Measurements from ENCODE around the gene KIAA1217.

The KIAA1217 gene

GRCh38 chr10:24503461-24504320 lies 294.8 kb downstream of the KIAA1217 start:
- no peak overlapping the region for H2AFZ ChIP-seq (ENCODE audit: low read depth, low read length)
- peaks cover 6% of the 10 kb centered on the region for H3K4me1 ChIP-seq (ENCODE audit: insufficient read depth, low read length)
- no peaks in the 10 kb centered on the region for H3K36me3 ChIP-seq (ENCODE audit: insufficient read depth, low read length)
- H3K27me3 ChIP-seq (ENCODE audit: insufficient read depth, low read length): no peaks in the 10 kb centered on the region
- no peak overlapping the region for H3K4me3 ChIP-seq (ENCODE audit: low read length)
- H3K9me3 ChIP-seq (ENCODE audit: low read length): no peaks in the 10 kb centered on the region

- Histone ChIP-seq H2AFZ (ENCODE audit: low read depth, low read length) (no peak overlapping the region), H3K4me3 (ENCODE audit: low read length) (no peak overlapping the region), H3K9me3 (ENCODE audit: low read length) (no peaks in the 10 kb centered on the region), H3K27me3 (ENCODE audit: insufficient read depth, low read length) (no peaks in the 10 kb centered on the region), H3K4me1 (ENCODE audit: insufficient read depth, low read length) (peaks cover 6% of the 10 kb centered on the region), H3K36me3 (ENCODE audit: insufficient read depth, low read length) (no peaks in the 10 kb centered on the region)
Measured at GRCh38 chr10:24505759-24506158, 296.8 kb downstream of the KIAA1217 start.

GRCh38 chr10:24513155-24513554 lies 304.2 kb downstream of the KIAA1217 start:
- H3K4me1 ChIP-seq (ENCODE audit: insufficient read depth, low read length): no peaks in the 10 kb centered on the region
- no peak overlapping the region for H2AFZ ChIP-seq (ENCODE audit: low read depth, low read length)
- H3K36me3 ChIP-seq (ENCODE audit: insufficient read depth, low read length): no peaks in the 10 kb centered on the region
- H3K4me3 ChIP-seq (ENCODE audit: low read length): no peak overlapping the region
- no peaks in the 10 kb centered on the region for H3K27me3 ChIP-seq (ENCODE audit: insufficient read depth, low read length)
- no peaks in the 10 kb centered on the region for H3K9me3 ChIP-seq (ENCODE audit: low read length)

- H3K4me1 ChIP-seq (ENCODE audit: insufficient read depth, low read length): no peaks in the 10 kb centered on the region
- no peak overlapping the region for H3K4me3 ChIP-seq (ENCODE audit: low read length)
- no peaks in the 10 kb centered on the region for H3K9me3 ChIP-seq (ENCODE audit: low read length)
- H3K27me3 ChIP-seq (ENCODE audit: insufficient read depth, low read length): no peaks in the 10 kb centered on the region
- H3K36me3 ChIP-seq (ENCODE audit: insufficient read depth, low read length): no peaks in the 10 kb centered on the region
- H2AFZ ChIP-seq (ENCODE audit: low read depth, low read length): no peak overlapping the region
Measured at GRCh38 chr10:24515481-24515880, 306.5 kb downstream of the KIAA1217 start.

- Histone ChIP-seq H3K4me1 (ENCODE audit: insufficient read depth, low read length) (no peaks in the 10 kb centered on the region), H3K27me3 (ENCODE audit: insufficient read depth, low read length) (no peaks in the 10 kb centered on the region), H3K4me3 (ENCODE audit: low read length) (no peak overlapping the region), H2AFZ (ENCODE audit: low read depth, low read length) (no peak overlapping the region), H3K36me3 (ENCODE audit: insufficient read depth, low read length) (no peaks in the 10 kb centered on the region), H3K9me3 (ENCODE audit: low read length) (no peaks in the 10 kb centered on the region)
Measured at GRCh38 chr10:24518411-24518810, 309.5 kb downstream of the KIAA1217 start.

- Histone ChIP-seq H3K9me3 (ENCODE audit: low read length) (peaks cover under 1% of the 10 kb centered on the region), H3K27me3 (ENCODE audit: insufficient read depth, low read length) (no peaks in the 10 kb centered on the region), H3K4me3 (ENCODE audit: low read length) (no peak overlapping the region), H2AFZ (ENCODE audit: low read depth, low read length) (no peak overlapping the region), H3K36me3 (ENCODE audit: insufficient read depth, low read length) (no peaks in the 10 kb centered on the region), H3K4me1 (ENCODE audit: insufficient read depth, low read length) (no peaks in the 10 kb centered on the region)
Measured at GRCh38 chr10:24518981-24519597, 310.2 kb downstream of the KIAA1217 start.

GRCh38 chr10:24519950-24520349 lies 311.0 kb downstream of the KIAA1217 start:
- no peaks in the 10 kb centered on the region for H3K27me3 ChIP-seq (ENCODE audit: insufficient read depth, low read length)
- H3K4me1 ChIP-seq (ENCODE audit: insufficient read depth, low read length): no peaks in the 10 kb centered on the region
- peaks cover 5% of the 10 kb centered on the region for H3K9me3 ChIP-seq (ENCODE audit: low read length)
- H2AFZ ChIP-seq (ENCODE audit: low read depth, low read length): no peak overlapping the region
- no peaks in the 10 kb centered on the region for H3K36me3 ChIP-seq (ENCODE audit: insufficient read depth, low read length)
- no peak overlapping the region for H3K4me3 ChIP-seq (ENCODE audit: low read length)

- Histone ChIP-seq H2AFZ (ENCODE audit: low read depth, low read length) (no peak overlapping the region), H3K4me3 (ENCODE audit: low read length) (no peak overlapping the region), H3K4me1 (ENCODE audit: insufficient read depth, low read length) (no peaks in the 10 kb centered on the region), H3K9me3 (ENCODE audit: low read length) (peaks cover 5% of the 10 kb centered on the region), H3K36me3 (ENCODE audit: insufficient read depth, low read length) (no peaks in the 10 kb centered on the region), H3K27me3 (ENCODE audit: insufficient read depth, low read length) (no peaks in the 10 kb centered on the region)
Measured at GRCh38 chr10:24524314-24524713, 315.4 kb downstream of the KIAA1217 start.

GRCh38 chr10:24526085-24526649 lies 317.2 kb downstream of the KIAA1217 start:
- Histone ChIP-seq H3K4me1 (ENCODE audit: insufficient read depth, low read length) (no peaks in the 10 kb centered on the region), H3K27me3 (ENCODE audit: insufficient read depth, low read length) (no peaks in the 10 kb centered on the region), H3K4me3 (ENCODE audit: low read length) (no peak overlapping the region), H3K9me3 (ENCODE audit: low read length) (peaks cover 5% of the 10 kb centered on the region), H2AFZ (ENCODE audit: low read depth, low read length) (no peak overlapping the region), H3K36me3 (ENCODE audit: insufficient read depth, low read length) (no peaks in the 10 kb centered on the region)

GRCh38 chr10:24528946-24529345 lies 320.0 kb downstream of the KIAA1217 start:
- peaks cover 2% of the 10 kb centered on the region for H3K36me3 ChIP-seq (ENCODE audit: insufficient read depth, low read length)
- no peak overlapping the region for H3K4me3 ChIP-seq (ENCODE audit: low read length)
- H3K9me3 ChIP-seq (ENCODE audit: low read length): peaks cover 7% of the 10 kb centered on the region
- H2AFZ ChIP-seq (ENCODE audit: low read depth, low read length): no peak overlapping the region
- H3K4me1 ChIP-seq (ENCODE audit: insufficient read depth, low read length): no peaks in the 10 kb centered on the region
- H3K27me3 ChIP-seq (ENCODE audit: insufficient read depth, low read length): no peaks in the 10 kb centered on the region

- peaks cover 5% of the 10 kb centered on the region for H3K36me3 ChIP-seq (ENCODE audit: insufficient read depth, low read length)
- H3K27me3 ChIP-seq (ENCODE audit: insufficient read depth, low read length): no peaks in the 10 kb centered on the region
- peaks cover 3% of the 10 kb centered on the region for H3K9me3 ChIP-seq (ENCODE audit: low read length)
- no peaks in the 10 kb centered on the region for H3K4me1 ChIP-seq (ENCODE audit: insufficient read depth, low read length)
- no peak overlapping the region for H2AFZ ChIP-seq (ENCODE audit: low read depth, low read length)
- no peak overlapping the region for H3K4me3 ChIP-seq (ENCODE audit: low read length)
Measured at GRCh38 chr10:24531439-24531838, 322.5 kb downstream of the KIAA1217 start.

GRCh38 chr10:24533981-24534380 lies 325.0 kb downstream of the KIAA1217 start:
- peaks cover 3% of the 10 kb centered on the region for H3K9me3 ChIP-seq (ENCODE audit: low read length)
- H3K4me1 ChIP-seq (ENCODE audit: insufficient read depth, low read length): no peaks in the 10 kb centered on the region
- H3K27me3 ChIP-seq (ENCODE audit: insufficient read depth, low read length): no peaks in the 10 kb centered on the region
- H3K4me3 ChIP-seq (ENCODE audit: low read length): no peak overlapping the region
- H3K36me3 ChIP-seq (ENCODE audit: insufficient read depth, low read length): peaks cover 5% of the 10 kb centered on the region
- no peak overlapping the region for H2AFZ ChIP-seq (ENCODE audit: low read depth, low read length)

- peaks cover 5% of the 10 kb centered on the region for H3K36me3 ChIP-seq (ENCODE audit: insufficient read depth, low read length)
- no peaks in the 10 kb centered on the region for H3K27me3 ChIP-seq (ENCODE audit: insufficient read depth, low read length)
- H2AFZ ChIP-seq (ENCODE audit: low read depth, low read length): no peak overlapping the region
- no peaks in the 10 kb centered on the region for H3K4me1 ChIP-seq (ENCODE audit: insufficient read depth, low read length)
- peaks cover 3% of the 10 kb centered on the region for H3K9me3 ChIP-seq (ENCODE audit: low read length)
- H3K4me3 ChIP-seq (ENCODE audit: low read length): no peak overlapping the region
Measured at GRCh38 chr10:24536636-24537035, 327.7 kb downstream of the KIAA1217 start.
